OCI-LY1 (cell line): ENCODE results near the gene KIRREL3.

ENCODE experiments used
- H2AFZ ChIP-seq: fragments of 200-600 bp; sonication (generic), shearing (Covaris generic); 2 replicates; pipeline ENCODE4 v1.6.0; 2014; ENCODE audit warnings: antibody characterized with exemption, mild to moderate bottlenecking, low read length
- H3F3A ChIP-seq: fragments of 200-600 bp; sonication (generic), shearing (Covaris generic); 2 replicates; pipeline ENCODE4 v1.6.0; 2014; ENCODE audit warnings: mild to moderate bottlenecking, antibody characterized with exemption, low read length, moderate library complexity; ENCODE audit not compliant: insufficient read depth
- H3K27ac ChIP-seq: fragments of 200-600 bp; sonication (generic); 2 replicates; pipeline ENCODE4 v1.5.1; 2014; ENCODE audit warnings: low read length, mixed run types, mild to moderate bottlenecking, low read depth; ENCODE audit not compliant: poor library complexity, severe bottlenecking
- H3K27me3 ChIP-seq: fragments of 200-600 bp; sonication (generic); 2 replicates; pipeline ENCODE4 v1.6.0; 2014; ENCODE audit warnings: antibody characterized with exemption, mild to moderate bottlenecking, low read length, moderate library complexity; ENCODE audit not compliant: insufficient read depth
- H3K36me3 ChIP-seq: fragments of 200-600 bp; sonication (generic); 2 replicates; pipeline ENCODE4 v1.6.1; 2014; ENCODE audit warnings: mild to moderate bottlenecking, antibody characterized with exemption, low read length, moderate library complexity, mixed read lengths; ENCODE audit not compliant: insufficient read depth
- H3K4me1 ChIP-seq: fragments of 200-600 bp; sonication (generic); 2 replicates; pipeline ENCODE4 v1.5.1; 2014; ENCODE audit warnings: mild to moderate bottlenecking, low read length, moderate library complexity; ENCODE audit not compliant: insufficient read depth, severe bottlenecking
- H3K4me2 ChIP-seq: fragments of 200-600 bp; sonication (generic), shearing (Covaris generic); 2 replicates; pipeline ENCODE4 v1.6.1; 2014; ENCODE audit warnings: low read length
- H3K4me3 ChIP-seq: fragments of 200-600 bp; sonication (generic); 2 replicates; pipeline ENCODE4 v1.5.1; 2014; ENCODE audit warnings: low read length, low read depth, mild to moderate bottlenecking, mixed read lengths; ENCODE audit not compliant: poor library complexity, severe bottlenecking
- H3K79me2 ChIP-seq: fragments of 200-600 bp; shearing (Covaris generic); 2 replicates; pipeline ENCODE4 v1.6.1; 2016; ENCODE audit warnings: mixed run types, low read length, mixed read lengths; ENCODE audit not compliant: insufficient read depth
- H3K9ac ChIP-seq: fragments of 200-600 bp; sonication (generic), shearing (Covaris generic); 2 replicates; pipeline ENCODE4 v1.6.1; 2014; ENCODE audit warnings: mild to moderate bottlenecking, low read length, mixed read lengths
- H3K9me2 ChIP-seq: fragments of 200-600 bp; sonication (generic), shearing (Covaris generic); 2 replicates; pipeline ENCODE4 v1.6.1; 2014; ENCODE audit warnings: low read depth, mild to moderate bottlenecking, low read length, mixed read lengths
- H3K9me3 ChIP-seq: fragments of 200-600 bp; shearing (Covaris generic); 2 replicates; pipeline ENCODE4 v1.6.1; 2014; ENCODE audit warnings: low read length, mixed read lengths
- H4K20me1 ChIP-seq: fragments of 200-600 bp; sonication (generic), shearing (Covaris generic); 2 replicates; pipeline ENCODE4 v1.6.0; 2016; ENCODE audit warnings: mild to moderate bottlenecking, low read length; ENCODE audit not compliant: insufficient read depth
- EZH2 ChIP-seq: fragments of 200-600 bp; sonication (generic), shearing (Covaris generic); IDR thresholded peaks from 2 replicates; pipeline ENCODE4 v1.8.0; 2017; ENCODE audit warnings: borderline replicate concordance, mixed run types, mild to moderate bottlenecking, antibody characterized with exemption, low read length, moderate library complexity, mixed read lengths
- TF ChIP-seq, protein P1 (sequence below): fragments of 200-600 bp; sonication (generic), shearing (Covaris generic); IDR thresholded peaks from 2 replicates; pipeline ENCODE4 v1.5.1; 2017; ENCODE audit warnings: mild to moderate bottlenecking, antibody characterized with exemption, low read length, moderate library complexity, mixed read lengths

Gene KIRREL3

DNA sequence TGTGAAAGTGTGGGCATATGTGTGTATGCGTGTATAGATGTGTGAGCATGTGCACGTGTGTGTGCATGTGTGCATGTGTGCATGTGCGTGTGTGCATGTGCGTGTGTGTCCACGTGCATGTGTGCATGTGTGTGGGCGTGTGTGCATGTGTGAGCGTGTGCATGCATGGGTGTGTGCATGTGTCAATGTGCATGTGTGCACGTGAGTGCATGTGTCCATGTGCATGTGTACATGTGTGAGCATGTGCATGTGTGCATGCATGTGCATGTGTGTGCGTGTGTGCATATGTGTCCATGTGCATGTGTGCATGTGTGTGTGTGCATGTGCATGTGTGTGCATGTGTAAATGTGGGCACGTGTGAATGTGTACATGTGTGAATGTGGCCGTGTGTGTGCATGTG is 549.8 kb downstream of the KIRREL3 start:
- Histone ChIP-seq H2AFZ (no peak overlapping the region), H3K9ac (no peak overlapping the region), H4K20me1 (no peaks in the 10 kb centered on the region), H3K27ac (no peak overlapping the region), H3K4me1 (no peaks in the 10 kb centered on the region), H3K9me3 (no peaks in the 10 kb centered on the region), H3K79me2 (no peaks in the 10 kb centered on the region), H3K9me2 (no peaks in the 10 kb centered on the region), H3K36me3 (no peaks in the 10 kb centered on the region), H3K27me3 (no peaks in the 10 kb centered on the region), H3K4me2 (no peak overlapping the region), H3F3A (no peaks in the 10 kb centered on the region), H3K4me3 (no peak overlapping the region)
- TF ChIP-seq, protein P1, sequence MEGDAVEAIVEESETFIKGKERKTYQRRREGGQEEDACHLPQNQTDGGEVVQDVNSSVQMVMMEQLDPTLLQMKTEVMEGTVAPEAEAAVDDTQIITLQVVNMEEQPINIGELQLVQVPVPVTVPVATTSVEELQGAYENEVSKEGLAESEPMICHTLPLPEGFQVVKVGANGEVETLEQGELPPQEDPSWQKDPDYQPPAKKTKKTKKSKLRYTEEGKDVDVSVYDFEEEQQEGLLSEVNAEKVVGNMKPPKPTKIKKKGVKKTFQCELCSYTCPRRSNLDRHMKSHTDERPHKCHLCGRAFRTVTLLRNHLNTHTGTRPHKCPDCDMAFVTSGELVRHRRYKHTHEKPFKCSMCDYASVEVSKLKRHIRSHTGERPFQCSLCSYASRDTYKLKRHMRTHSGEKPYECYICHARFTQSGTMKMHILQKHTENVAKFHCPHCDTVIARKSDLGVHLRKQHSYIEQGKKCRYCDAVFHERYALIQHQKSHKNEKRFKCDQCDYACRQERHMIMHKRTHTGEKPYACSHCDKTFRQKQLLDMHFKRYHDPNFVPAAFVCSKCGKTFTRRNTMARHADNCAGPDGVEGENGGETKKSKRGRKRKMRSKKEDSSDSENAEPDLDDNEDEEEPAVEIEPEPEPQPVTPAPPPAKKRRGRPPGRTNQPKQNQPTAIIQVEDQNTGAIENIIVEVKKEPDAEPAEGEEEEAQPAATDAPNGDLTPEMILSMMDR, result no peak
- no peak for TF ChIP-seq EZH2

DNA sequence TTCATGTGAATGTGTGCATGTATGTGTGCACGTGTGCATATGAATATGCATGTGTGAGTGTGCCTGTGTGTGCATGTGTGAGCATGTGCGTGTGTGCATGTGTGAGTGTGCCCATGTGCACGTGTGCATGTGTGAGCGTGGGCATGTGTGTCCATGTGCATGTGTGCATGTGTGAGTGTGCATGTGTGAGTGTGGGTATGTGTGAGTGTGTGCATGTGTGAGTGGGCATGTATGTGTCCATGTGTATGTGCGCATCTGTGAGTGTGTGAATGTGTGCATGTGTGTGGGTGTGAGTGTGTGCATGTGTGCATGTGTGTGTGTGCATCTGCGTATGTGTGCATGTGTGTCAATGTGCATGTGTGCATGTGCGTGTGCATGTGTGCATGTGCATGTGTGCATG is 550.4 kb downstream of the KIRREL3 start:
- no peaks in the 10 kb centered on the region for H3K36me3 ChIP-seq
- no peak overlapping the region for H3K9ac ChIP-seq
- no peaks in the 10 kb centered on the region for H3K9me2 ChIP-seq
- H3K27ac ChIP-seq, result no peak overlapping the region
- H3K4me3 ChIP-seq, result no peak overlapping the region
- no peak overlapping the region for H3K4me2 ChIP-seq
- no peaks in the 10 kb centered on the region for H3K9me3 ChIP-seq
- H2AFZ ChIP-seq, result no peak overlapping the region
- no peaks in the 10 kb centered on the region for H3K79me2 ChIP-seq
- no peaks in the 10 kb centered on the region for H4K20me1 ChIP-seq
- TF ChIP-seq, protein P1, result no peak
- no peak for TF ChIP-seq EZH2
- H3F3A ChIP-seq, result no peaks in the 10 kb centered on the region
- H3K4me1 ChIP-seq, result no peaks in the 10 kb centered on the region
- H3K27me3 ChIP-seq, result no peaks in the 10 kb centered on the region

DNA sequence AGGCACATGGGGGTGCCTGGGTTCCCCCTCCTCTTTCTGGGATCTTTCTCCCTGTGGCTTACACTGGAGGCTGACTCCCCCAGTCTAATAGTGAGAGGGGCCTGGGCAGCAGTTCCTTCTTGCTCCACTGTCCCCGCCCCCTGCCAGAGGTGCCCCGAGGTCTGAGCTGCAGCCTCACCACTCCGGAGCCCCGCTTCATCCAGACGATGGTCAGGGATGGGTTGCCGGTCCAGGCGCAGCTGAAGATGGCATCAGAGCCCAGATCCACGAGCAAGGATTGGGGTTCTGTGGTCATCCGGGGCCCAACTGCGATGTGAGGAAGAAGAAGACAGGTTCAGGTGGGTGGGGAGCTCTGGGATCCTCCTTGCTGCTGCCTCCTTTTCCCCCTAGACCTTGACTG is 554.0 kb downstream of the KIRREL3 start:
- Histone ChIP-seq H3K27me3 (no peaks in the 10 kb centered on the region), H3K36me3 (no peaks in the 10 kb centered on the region), H4K20me1 (no peaks in the 10 kb centered on the region), H3K27ac (no peak overlapping the region), H3K4me3 (no peak overlapping the region), H3K9me3 (no peaks in the 10 kb centered on the region), H3K9me2 (no peaks in the 10 kb centered on the region), H3K79me2 (no peaks in the 10 kb centered on the region), H2AFZ (no peak overlapping the region), H3K4me1 (no peaks in the 10 kb centered on the region), H3F3A (no peaks in the 10 kb centered on the region), H3K4me2 (no peak overlapping the region), H3K9ac (no peak overlapping the region)
- TF ChIP-seq EZH2, result no peak
- TF ChIP-seq, protein P1, result no peak
